GM12873 (cell line): Measurements from ENCODE around the gene MRGPRD.

Experiments used
- CTCF ChIP-seq: IDR thresholded peaks from 2 replicates; pipeline ENCODE4 v1.5.1; 2012; ENCODE audit warnings: low read depth, mild to moderate bottlenecking, moderate library complexity, low read length, control low read depth; ENCODE audit not compliant: insufficient read depth; ENCODE audit errors: missing control alignments

MRGPRD gene

DNA sequence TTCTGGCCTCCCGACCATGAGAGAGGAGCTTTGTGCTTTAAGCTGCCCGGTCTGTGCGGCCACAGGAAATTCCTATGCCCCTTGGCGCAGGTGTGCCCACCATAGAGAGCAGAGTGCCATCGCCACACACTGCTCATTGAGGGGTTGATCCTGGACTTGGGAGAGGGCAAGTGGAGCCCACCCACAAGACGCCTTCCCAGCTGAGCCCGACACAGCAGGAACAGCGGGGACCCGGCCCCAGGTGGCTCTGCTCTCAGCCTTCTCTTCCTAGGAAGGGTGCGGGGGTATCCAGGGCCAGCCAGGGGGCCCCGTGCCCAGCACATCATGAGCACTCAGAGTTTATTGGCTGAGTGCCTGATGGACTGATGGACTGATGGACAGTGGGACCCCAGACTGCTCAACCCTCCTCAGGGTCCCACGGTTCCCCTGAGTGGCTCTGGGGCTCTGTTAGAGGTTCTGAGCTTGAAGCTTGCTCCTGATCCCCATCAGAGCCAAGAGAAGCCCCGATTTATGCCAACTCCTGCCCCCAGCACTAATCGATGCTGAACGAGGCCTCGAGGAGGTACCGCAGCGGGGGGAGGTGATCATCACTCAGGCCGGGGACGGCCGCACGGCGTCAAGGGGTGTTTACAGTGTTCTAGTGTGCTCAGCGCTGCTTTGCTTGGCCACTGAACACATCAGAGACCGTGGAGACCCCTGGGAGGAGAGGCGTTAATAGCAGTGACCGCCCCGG is 13.5 kb upstream of the MRGPRD start:
- TF ChIP-seq CTCF, result no peak

GRCh38 chr11:68993546-68993945 is 12.8 kb upstream of the MRGPRD start:
- TF ChIP-seq CTCF, result no peak

GRCh38 chr11:68992743-68993255 is 12.0 kb upstream of the MRGPRD start:
- no peak for TF ChIP-seq CTCF

DNA sequence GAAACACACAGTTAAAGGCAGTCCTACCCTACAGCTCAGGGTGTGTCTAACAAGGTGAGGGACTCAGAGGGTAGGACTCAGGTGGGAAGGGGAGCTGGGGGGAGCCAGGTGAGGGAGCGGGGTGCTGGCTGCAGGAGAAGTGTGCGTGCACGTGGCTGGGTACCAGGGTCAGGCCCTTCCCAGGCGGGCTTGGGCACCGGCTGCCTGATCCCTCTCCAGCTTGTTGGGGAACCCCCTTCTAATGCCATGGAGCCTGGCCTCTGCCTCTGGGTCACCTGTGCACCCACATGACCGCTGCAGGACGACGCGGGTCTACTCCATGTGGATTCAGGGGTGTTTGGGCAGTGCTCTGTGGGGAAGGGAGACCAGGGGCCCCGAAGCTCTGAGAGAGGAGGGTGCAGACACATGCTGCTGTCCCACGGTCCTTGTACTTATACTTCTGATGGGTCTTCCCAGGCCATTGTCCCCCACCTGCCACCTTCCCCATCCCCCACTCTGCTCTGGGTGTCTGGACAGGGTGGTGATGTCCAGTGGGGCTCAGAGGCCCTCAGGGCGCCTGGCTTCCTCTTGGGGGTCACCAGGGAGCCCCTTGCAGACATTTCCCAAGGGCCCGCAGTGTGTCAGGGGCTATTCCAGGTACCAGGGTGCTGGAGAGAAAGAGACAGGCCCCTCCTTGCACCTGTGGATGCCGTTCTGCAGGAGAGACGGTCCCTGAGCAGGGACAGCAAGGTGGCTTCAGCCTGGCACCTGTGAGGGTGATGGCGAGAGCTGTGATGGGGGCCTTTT is 10.4 kb upstream of the MRGPRD start:
- no peak for TF ChIP-seq CTCF

GRCh38 chr11:68989936-68990606 is 9.3 kb upstream of the MRGPRD start:
- no peak for TF ChIP-seq CTCF

- TF ChIP-seq CTCF, result no peak
Measured at GRCh38 chr11:68988491-68988890, 7.7 kb upstream of the MRGPRD start.

DNA sequence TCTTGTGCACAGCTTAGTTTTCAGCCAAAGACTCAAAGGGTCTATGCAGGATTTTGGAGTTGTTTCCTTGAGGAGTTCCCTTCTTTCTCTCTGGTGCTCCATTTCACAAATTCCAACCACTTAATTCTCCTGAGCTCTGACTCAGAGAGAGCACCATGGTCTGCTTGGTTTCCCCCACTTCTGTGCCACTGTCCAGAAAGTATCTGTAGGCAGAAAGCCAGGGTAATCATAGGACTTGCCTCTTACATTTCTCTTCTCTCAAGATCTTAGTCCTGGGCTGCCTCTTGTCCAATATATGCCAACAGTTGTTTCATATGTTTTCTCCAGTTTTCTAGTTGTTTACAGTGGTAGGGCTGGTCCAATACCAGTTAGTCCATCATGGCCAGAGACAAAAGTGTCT is 6.4 kb upstream of the MRGPRD start:
- no peak for TF ChIP-seq CTCF
